Mesendoderm (in vitro differentiated cells): ENCODE data around the gene AFDN.
"Not testable (repeated sequence)": the region's sequence is repeated elsewhere in the genome, so short reads cannot be mapped to it uniquely, and the experiment has no call there.

Source experiments
- DNase-seq: peaks from one replicate; pipeline ENCODE4 v3.0.0; 2013
- H2AK5ac ChIP-seq: 2 replicates; pipeline ENCODE4 v1.6.1; 2013; ENCODE audit warnings: low read length, inconsistent platforms
- H2BK120ac ChIP-seq: 2 replicates; pipeline ENCODE4 v1.6.1; 2013; ENCODE audit warnings: low read depth, mild to moderate bottlenecking, low read length, moderate library complexity, mixed read lengths
- H2BK15ac ChIP-seq: replicated peaks from 2 replicates; pipeline ENCODE4 v1.6.1; 2013; ENCODE audit warnings: low read depth, mild to moderate bottlenecking, moderate library complexity
- H2BK5ac ChIP-seq: 2 replicates; pipeline ENCODE4 v1.6.1; 2013; ENCODE audit warnings: low read length, inconsistent platforms
- H3K18ac ChIP-seq: 2 replicates; pipeline ENCODE4 v1.6.1; 2013; ENCODE audit warnings: mild to moderate bottlenecking, low read length, mixed read lengths
- H3K23ac ChIP-seq: one replicate; pipeline ENCODE4 v1.6.1; 2013; ENCODE audit warnings: low read length
- H3K27ac ChIP-seq: 2 replicates; pipeline ENCODE4 v1.5.1; 2013; ENCODE audit warnings: low read depth, mild to moderate bottlenecking, inconsistent platforms, low read length, moderate library complexity
- H3K27me3 ChIP-seq: 2 replicates; pipeline ENCODE4 v1.6.1; 2013; ENCODE audit warnings: low read length, control low read depth, mild to moderate bottlenecking, inconsistent platforms; ENCODE audit not compliant: insufficient read depth, poor library complexity
- H3K36me3 ChIP-seq: 2 replicates; pipeline ENCODE4 v1.6.1; 2013; ENCODE audit warnings: low read length, inconsistent platforms; ENCODE audit not compliant: control insufficient read depth, insufficient read depth
- H3K4ac ChIP-seq: one replicate; pipeline ENCODE4 v1.6.1; 2013; ENCODE audit warnings: low read depth, mild to moderate bottlenecking, low read length, moderate library complexity
- H3K4me1 ChIP-seq: 2 replicates; pipeline ENCODE4 v1.6.1; 2013; ENCODE audit warnings: low read depth, low read length, inconsistent platforms; ENCODE audit not compliant: control insufficient read depth
- H3K4me2 ChIP-seq: 2 replicates; pipeline ENCODE4 v1.6.1; 2013; ENCODE audit warnings: low read length
- H3K4me3 ChIP-seq: 2 replicates; pipeline ENCODE4 v1.5.1; 2013; ENCODE audit warnings: mild to moderate bottlenecking, low read length
- H3K56ac ChIP-seq: one replicate; pipeline ENCODE4 v1.6.1; 2013; ENCODE audit warnings: low read length
- H3K79me1 ChIP-seq: 2 replicates; pipeline ENCODE4 v1.6.1; 2013; ENCODE audit warnings: low read length, inconsistent platforms
- H3K79me2 ChIP-seq: 2 replicates; pipeline ENCODE4 v1.6.1; 2013; ENCODE audit warnings: mild to moderate bottlenecking, low read length; ENCODE audit not compliant: control insufficient read depth, insufficient read depth
- H3K9ac ChIP-seq: 2 replicates; pipeline ENCODE4 v1.6.1; 2013; ENCODE audit warnings: low read length, inconsistent platforms
- H4K5ac ChIP-seq: one replicate; pipeline ENCODE4 v1.6.1; 2013; ENCODE audit warnings: low read length
- H4K8ac ChIP-seq: one replicate; pipeline ENCODE4 v1.6.1; 2013; ENCODE audit warnings: low read depth, mild to moderate bottlenecking, control low read depth, low read length, moderate library complexity
- WGBS: extraction: QIAGEN DNeasy Blood & Tissue Kit; methylation state at CpG from one replicate; pipeline ENCODE4 v1.1.7; 2013; ENCODE audit warnings: low lambda C conversion rate, missing lambda C conversion rate; ENCODE audit not compliant: insufficient coverage; ENCODE audit errors: extremely low coverage; 5-methylcytosine and 5-hydroxymethylcytosine counted together

Gene AFDN

DNA sequence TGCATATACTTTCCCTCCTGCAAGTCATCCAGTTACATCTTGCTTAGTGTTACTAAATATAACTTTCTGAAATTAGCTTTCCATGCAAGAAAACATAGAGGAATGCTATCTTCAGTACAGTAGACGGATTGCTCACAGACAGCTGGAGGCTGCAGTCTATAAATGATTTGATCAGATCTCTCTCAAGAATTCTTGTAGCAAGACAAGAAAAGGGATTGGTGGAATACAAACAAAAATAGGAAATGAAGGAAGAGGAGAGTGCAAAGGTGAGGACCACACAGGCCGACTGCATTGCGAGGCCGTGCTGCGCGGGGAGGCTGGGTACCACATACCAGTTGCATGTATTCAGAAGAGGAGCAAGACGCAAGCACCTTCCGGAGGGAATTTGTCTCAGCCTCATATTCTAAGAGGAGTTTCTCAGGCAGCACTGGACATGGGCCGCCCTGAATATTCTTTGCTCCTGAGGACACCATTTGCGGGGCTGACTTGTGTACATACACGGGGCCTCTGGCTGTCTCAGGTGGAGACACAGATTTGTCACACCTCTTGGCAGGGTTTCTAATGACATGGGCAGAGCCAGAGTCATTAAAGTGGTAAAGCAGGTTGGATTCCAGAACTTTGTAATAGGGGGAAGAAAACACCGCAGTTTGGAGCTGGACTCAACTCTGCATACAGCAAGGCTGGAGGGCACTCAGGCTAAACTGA, 148.1 kb downstream of the AFDN start:
- no peak overlapping the region for H3K9ac ChIP-seq
- no peak overlapping the region for H2BK15ac ChIP-seq
- H2BK120ac ChIP-seq, result no peak overlapping the region
- H3K56ac ChIP-seq, result no peak overlapping the region
- H3K18ac ChIP-seq, result no peak overlapping the region
- no peak overlapping the region for H3K4ac ChIP-seq
- H3K79me1 ChIP-seq, result no peaks in the 10 kb centered on the region
- peaks cover 10% of the 10 kb centered on the region for H3K4me1 ChIP-seq
- H4K8ac ChIP-seq, result no peak overlapping the region
- H3K79me2 ChIP-seq, result no peaks in the 10 kb centered on the region
- H2AK5ac ChIP-seq, result no peak overlapping the region
- H3K27ac ChIP-seq, result no peak overlapping the region
- DNase-seq, result no peak
- no peak overlapping the region for H3K4me3 ChIP-seq
- no peak overlapping the region for H3K23ac ChIP-seq
- no peaks in the 10 kb centered on the region for H3K27me3 ChIP-seq
- H4K5ac ChIP-seq, result no peak overlapping the region
- no peak overlapping the region for H2BK5ac ChIP-seq
- H3K36me3 ChIP-seq, result peaks cover 3% of the 10 kb centered on the region
- no peak overlapping the region for H3K4me2 ChIP-seq
- no CpG with 5 or more reads among the region's 12 CpGs for WGBS

DNA sequence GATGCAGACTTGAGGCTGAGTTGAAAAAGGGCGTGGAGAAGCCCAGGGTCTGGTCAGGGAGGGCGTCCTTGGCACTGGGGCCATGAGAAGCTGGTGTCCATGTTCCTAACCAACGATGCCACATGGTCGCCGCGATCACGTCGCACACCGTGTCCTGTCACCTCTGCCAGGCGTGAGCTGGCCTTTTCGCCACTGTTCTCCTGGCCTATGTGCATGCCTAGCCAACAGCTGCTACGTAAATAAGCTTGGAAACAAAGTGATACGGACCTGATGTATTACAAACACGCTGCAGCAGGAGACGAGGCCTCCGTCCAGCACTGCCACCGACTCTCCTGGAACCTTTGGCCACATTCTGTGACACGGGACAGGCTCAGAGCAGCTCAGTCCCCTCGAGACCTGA, 148.7 kb downstream of the AFDN start:
- no CpG with 5 or more reads among the region's 19 CpGs for WGBS
- H3K9ac ChIP-seq, result no peak overlapping the region
- no peaks in the 10 kb centered on the region for H3K27me3 ChIP-seq
- H2BK15ac ChIP-seq, result no peak overlapping the region
- H3K4me3 ChIP-seq, result no peak overlapping the region
- H4K5ac ChIP-seq, result no peak overlapping the region
- H3K36me3 ChIP-seq, result no peaks in the 10 kb centered on the region
- DNase-seq, result no peak
- H4K8ac ChIP-seq, result no peak overlapping the region
- H3K4ac ChIP-seq, result no peak overlapping the region
- peaks cover 10% of the 10 kb centered on the region for H3K4me1 ChIP-seq
- no peak overlapping the region for H3K23ac ChIP-seq
- H3K79me2 ChIP-seq, result no peaks in the 10 kb centered on the region
- no peak overlapping the region for H3K18ac ChIP-seq
- H3K27ac ChIP-seq, result no peak overlapping the region
- H3K79me1 ChIP-seq, result no peaks in the 10 kb centered on the region
- no peak overlapping the region for H3K56ac ChIP-seq
- no peak overlapping the region for H2AK5ac ChIP-seq
- H2BK5ac ChIP-seq, result no peak overlapping the region
- H3K4me2 ChIP-seq, result no peak overlapping the region
- no peak overlapping the region for H2BK120ac ChIP-seq

DNA sequence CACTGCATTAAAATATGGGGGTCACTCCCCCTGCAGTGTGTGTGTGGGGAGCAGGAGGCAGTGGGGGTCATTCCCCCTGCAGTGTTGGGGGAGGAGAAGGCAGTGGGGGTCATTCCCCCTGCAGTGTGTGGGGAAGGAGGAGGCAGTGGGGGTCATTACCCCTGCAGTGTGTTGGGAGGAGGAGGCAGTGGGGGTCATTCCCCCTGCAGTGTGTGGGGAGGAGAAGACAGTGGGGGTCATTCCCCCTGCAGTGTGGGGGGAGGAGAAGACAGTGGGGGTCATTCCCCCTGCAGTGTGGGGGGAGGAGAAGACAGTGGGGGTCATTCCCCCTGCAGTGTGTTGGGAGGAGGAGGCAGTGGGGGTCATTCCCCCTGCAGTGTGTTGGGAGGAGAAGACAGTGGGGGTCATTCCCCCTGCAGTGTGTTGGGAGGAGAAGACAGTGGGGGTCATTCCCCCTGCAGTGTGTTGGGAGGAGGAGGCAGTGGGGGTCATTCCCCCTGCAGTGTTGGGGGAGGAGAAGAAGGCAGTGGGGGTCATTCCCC, 149.5 kb downstream of the AFDN start:
- H3K4me2 ChIP-seq, H3K36me3 ChIP-seq, H3K56ac ChIP-seq, H2BK120ac ChIP-seq, H3K27ac ChIP-seq, H4K5ac ChIP-seq, H2AK5ac ChIP-seq, H3K4ac ChIP-seq, H3K79me1 ChIP-seq, H3K79me2 ChIP-seq, H2BK5ac ChIP-seq, H3K18ac ChIP-seq, H4K8ac ChIP-seq, H3K9ac ChIP-seq, DNase-seq, H3K4me3 ChIP-seq, H3K27me3 ChIP-seq, H3K23ac ChIP-seq, H2BK15ac ChIP-seq: not testable (repeated sequence)
- H3K4me1 ChIP-seq, result peaks cover 10% of the 10 kb centered on the region

DNA sequence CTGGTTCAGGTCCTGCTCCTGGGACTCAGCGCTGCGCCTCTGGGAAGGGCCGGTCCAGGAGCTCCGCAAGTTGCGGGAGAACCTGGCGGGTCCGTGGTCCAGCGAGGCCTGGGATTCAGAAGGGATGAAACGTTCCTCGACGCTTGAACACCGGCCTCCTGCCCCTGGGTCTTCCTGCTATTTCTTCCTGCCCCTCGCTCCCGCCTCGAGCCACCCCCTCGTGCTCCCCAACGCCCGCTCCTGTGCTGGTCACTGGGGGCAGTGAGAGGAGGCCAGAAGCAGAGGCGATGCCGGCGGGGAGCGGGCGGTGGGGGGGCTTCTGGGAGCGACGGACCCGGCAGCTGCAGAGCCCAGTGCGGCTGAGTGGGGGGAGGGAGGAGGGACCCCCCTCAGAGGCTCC, 150.0 kb downstream of the AFDN start:
- WGBS, result no CpG with 5 or more reads among the region's 27 CpGs
- Histone ChIP-seq H3K4me3 (no peak overlapping the region), H3K79me2 (no peaks in the 10 kb centered on the region), H3K18ac (no peak overlapping the region), H3K27ac (no peak overlapping the region), H4K8ac (no peak overlapping the region), H3K4me2 (no peak overlapping the region), H3K4ac (no peak overlapping the region), H4K5ac (no peak overlapping the region), H3K9ac (no peak overlapping the region), H3K4me1 (peaks cover 10% of the 10 kb centered on the region), H2AK5ac (no peak overlapping the region), H3K23ac (no peak overlapping the region), H2BK5ac (no peak overlapping the region), H3K36me3 (no peaks in the 10 kb centered on the region), H2BK120ac (no peak overlapping the region), H3K79me1 (no peaks in the 10 kb centered on the region), H3K56ac (no peak overlapping the region), H2BK15ac (no peak overlapping the region), H3K27me3 (no peaks in the 10 kb centered on the region)
- no peak for DNase-seq

DNA sequence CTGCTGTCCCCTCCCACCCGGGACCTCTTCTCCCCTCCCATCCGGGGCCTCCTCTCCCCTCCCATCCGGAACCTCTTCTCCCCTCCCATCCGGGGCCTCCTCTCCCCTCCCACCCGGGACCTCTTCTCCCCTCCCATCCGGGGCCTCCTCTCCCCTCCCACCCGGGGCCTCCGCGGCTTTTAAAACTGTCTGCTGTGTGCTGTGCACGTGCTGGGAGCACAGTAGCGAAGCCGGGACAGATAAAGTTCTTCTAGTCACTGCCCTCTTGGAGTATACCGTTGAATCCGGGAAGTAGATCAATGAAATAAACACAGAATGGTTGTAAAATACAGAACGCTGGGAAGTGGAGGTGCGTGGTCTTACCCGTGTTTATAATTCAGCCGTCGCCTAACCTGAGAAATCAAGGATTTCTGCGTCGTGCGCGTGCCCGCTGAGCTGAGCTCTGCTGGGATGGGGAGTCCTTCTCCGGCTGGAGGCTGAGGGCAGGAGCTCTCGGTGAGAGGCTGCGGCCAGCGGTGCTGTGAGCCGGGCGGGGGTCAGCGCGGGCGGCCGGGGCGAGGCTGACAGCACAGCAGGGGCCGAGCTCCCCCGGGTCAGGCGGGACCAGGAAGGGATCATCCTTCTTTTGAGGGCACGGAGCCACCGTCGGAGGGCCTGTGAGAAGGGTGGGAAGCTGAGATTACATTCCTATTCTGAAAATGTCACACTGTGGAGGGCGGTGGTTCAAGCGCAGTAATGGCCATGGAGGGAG, 151.2 kb downstream of the AFDN start:
- H3K18ac ChIP-seq, result peak overlapping the region; percentile 25
- peak overlapping the region; percentile 87 for H2BK5ac ChIP-seq
- H3K79me2 ChIP-seq, result no peaks in the 10 kb centered on the region
- no peak for DNase-seq
- H4K5ac ChIP-seq, result no peak overlapping the region
- no peak overlapping the region for H3K9ac ChIP-seq
- no peak overlapping the region for H2BK15ac ChIP-seq
- no peak overlapping the region for H4K8ac ChIP-seq
- no peaks in the 10 kb centered on the region for H3K79me1 ChIP-seq
- peaks cover 10% of the 10 kb centered on the region for H3K4me1 ChIP-seq
- H3K56ac ChIP-seq, result peak overlapping the region; percentile 15
- H3K23ac ChIP-seq, result no peak overlapping the region
- no peaks in the 10 kb centered on the region for H3K27me3 ChIP-seq
- no peaks in the 10 kb centered on the region for H3K36me3 ChIP-seq
- WGBS, result no CpG with 5 or more reads among the region's 43 CpGs
- peak overlapping the region; percentile 94 for H3K27ac ChIP-seq
- H3K4me3 ChIP-seq, result no peak overlapping the region
- no peak overlapping the region for H2AK5ac ChIP-seq
- H3K4me2 ChIP-seq, result no peak overlapping the region
- H2BK120ac ChIP-seq, result no peak overlapping the region
- H3K4ac ChIP-seq, result no peak overlapping the region
